ENCODE measurements around the gene DPP10.

Gene DPP10

GRCh38 chr2:115160531-115161080 lies 718.2 kb downstream of the DPP10 start:
- DNase-seq (ENCODE audit: low spot score) = no peak

DNA sequence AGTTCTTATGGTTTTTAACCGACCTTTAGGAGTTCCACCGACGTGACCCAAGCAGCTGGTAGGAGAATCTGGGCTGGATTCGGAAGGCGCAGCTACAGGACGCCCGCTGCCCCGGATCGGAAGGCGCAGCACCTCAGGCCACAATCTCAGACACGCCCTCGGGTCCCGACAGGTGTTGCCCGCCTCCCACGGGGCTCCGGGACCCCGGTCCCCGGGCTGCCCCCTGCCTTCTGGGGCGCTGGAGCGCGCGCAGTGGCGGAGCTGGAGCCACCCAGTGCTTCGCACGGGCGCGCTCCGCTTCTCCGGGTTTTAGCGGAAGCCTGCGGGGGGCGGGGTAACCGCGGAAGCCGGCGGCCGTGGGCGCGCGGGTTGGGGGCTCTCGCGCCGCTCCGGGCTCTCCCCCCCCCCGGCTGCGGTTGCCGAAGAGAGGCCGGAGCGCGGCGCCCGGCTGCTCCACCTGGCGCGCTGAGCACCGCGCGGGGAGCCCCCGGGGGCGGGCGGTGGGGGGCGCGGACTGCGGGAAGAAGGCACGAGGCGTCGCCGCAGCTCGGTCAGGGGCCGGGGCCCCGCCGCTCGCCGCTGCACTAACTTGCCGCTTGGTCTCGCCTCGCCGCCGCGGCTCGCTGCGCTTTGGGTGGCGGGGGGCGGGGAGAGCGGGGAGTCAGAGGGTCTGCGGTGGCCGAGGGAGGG lies 718.8 kb downstream of the DPP10 start:
- DNase-seq (ENCODE audit: low spot score) = peak; percentile 37

GRCh38 chr2:115161771-115162493 lies 719.5 kb downstream of the DPP10 start:
- DNase-seq (ENCODE audit: low spot score) = peak; percentile 30

DNA sequence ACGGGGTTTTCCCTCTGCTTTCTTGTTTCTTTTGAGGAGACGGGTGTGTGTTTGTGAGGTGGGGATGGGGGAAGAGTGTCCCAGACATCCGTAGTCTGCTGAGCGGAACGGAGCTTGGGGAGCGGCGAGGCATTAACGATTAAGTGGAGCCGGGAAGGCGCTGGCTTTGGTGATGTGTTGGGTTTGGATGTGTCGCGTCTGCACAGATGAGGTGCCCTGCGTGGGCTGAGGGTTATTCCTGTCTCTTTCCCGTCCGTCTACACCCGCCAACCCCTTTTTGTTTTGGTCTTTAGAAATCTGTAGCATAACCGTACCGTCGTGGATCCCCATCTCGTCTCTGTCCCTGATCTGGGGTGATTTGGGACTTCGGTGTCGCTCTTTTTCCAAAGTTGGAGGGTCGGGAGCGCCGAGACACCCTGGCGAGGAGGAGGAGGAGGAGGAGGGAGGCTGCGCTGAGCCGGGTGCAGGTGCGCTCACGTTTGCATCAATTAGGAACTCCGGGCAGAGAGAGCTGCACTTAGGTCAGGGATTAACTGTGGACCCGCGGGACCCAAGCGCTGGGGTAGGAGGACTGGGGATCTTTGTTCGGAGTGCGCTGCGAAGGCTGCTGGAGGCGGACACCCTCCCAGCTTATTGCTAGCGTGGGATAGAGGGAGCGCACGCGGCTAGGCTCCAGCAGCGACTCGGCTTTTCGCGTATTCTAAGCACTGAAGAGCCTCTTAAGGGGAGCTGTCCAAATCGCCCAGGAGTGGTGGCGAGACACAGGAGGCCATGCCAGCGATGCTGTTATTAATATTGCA lies 720.3 kb downstream of the DPP10 start:
- DNase-seq (ENCODE audit: low spot score) = peak; percentile 20

DNA sequence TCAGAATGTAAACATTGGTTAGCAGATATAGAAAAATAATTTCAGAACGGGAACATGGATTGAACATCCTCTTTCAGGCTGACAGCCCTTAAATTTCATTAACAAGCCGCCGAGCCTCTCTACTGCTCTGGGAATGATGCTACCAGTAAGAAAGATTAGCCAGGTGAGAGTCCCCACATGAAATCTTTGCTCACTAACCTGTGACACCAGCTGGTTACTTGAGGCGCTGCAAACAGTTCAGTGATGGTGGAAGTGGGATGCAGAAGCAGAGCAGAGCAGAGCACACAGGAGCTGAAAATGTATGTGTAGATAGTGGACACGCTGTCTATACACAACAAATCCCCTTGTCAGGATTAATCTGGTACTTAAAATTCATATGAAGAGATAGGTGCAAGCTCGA lies 721.1 kb downstream of the DPP10 start:
- no peak for DNase-seq (ENCODE audit: low spot score)

- peak; percentile 76 for DNase-seq (ENCODE audit: low spot score)
Measured at GRCh38 chr2:115165529-115166109, 723.2 kb downstream of the DPP10 start.

GRCh38 chr2:115168457-115168856 lies 726.0 kb downstream of the DPP10 start:
- DNase-seq (ENCODE audit: low spot score) = no peak

GRCh38 chr2:115169814-115170213 lies 727.4 kb downstream of the DPP10 start:
- no peak for DNase-seq (ENCODE audit: low spot score)

GRCh38 chr2:115171751-115172150 lies 729.3 kb downstream of the DPP10 start:
- DNase-seq (ENCODE audit: low spot score) = no peak

DNA sequence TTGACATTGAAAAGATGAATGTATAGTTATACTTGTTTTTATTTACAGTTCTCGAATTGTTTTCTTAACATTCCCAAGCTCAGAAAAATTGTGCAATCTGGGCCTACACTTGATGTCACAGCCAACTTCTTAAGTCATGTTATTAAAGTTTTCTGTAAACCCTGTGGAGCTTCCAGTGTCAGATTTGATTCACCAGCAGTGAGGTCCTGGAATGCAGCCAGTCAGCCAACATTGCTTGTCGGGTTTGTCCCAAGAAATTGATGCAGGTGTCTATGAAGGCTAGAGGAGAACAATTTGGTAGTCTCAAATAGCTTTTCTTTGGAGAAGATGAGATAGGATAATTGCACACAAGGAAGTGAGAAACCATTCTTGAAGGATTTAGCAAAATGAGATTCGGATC lies 732.2 kb downstream of the DPP10 start:
- no peak for DNase-seq (ENCODE audit: low spot score)

DNA sequence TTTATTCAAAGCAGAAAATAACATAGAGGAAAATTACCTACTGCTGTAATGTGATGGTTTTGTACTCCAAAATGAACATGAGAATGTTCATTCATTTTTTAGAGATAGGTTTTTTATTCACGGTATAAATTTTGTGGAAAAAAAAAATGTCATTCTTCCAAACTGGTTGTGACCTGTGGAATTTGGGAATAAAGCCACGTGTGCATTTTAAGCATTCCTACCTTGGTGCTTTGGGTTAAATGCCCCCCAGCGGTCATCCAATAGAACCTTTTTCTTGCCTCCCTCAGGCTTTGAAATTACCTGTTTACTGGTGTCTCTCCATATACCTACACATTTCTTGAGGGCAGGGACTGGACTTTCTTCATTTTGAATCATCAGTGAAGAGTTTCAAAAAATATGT lies 740.7 kb downstream of the DPP10 start:
- no peak for DNase-seq (ENCODE audit: low spot score)

GRCh38 chr2:115190459-115190858 lies 748.0 kb downstream of the DPP10 start:
- no peak for DNase-seq (ENCODE audit: low spot score)

- no peak for DNase-seq (ENCODE audit: low spot score)
Measured at GRCh38 chr2:115194623-115195022, 752.2 kb downstream of the DPP10 start.

DNA sequence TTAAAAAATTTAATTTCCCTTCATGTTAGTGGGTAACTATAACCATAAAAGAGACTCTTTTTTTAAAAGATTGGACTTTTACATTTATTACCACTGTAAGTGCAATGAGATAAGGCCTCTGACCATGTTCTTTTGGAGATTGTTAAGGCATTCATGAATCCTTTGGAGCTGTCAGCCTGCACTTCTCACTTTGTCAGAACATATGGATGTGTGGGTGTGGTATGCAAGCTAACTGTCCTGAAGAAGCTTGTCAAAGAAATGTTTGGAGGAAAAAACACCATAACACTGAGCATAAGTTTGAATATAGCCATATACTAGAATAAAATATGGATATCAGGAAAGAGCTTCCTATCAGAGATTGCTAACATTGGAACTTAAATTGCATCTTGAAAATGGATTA lies 754.1 kb downstream of the DPP10 start:
- DNase-seq (ENCODE audit: low spot score) = no peak

GRCh38 chr2:115199966-115200365 lies 757.5 kb downstream of the DPP10 start:
- peak; percentile 35 for DNase-seq (ENCODE audit: low spot score)

DNA sequence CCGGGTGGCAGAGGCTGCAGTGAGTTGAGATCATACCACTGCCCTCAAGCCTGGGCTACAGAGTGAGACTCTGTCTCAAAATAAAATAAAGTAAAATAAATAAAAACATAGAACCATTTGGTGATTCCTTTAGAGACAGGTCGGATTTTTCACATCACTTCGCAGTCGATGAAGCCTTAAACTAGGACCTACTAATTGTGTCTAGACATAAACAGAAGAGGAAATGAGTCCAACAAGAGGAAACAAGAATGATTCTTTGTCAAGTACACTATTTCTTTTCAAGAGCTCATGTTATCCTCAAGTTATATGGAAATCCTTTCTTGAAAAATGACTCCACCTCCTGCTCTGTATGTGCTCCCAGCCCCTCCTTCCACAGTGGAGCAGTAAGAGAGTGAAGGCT lies 758.9 kb downstream of the DPP10 start:
- DNase-seq (ENCODE audit: low spot score) = no peak

DNA sequence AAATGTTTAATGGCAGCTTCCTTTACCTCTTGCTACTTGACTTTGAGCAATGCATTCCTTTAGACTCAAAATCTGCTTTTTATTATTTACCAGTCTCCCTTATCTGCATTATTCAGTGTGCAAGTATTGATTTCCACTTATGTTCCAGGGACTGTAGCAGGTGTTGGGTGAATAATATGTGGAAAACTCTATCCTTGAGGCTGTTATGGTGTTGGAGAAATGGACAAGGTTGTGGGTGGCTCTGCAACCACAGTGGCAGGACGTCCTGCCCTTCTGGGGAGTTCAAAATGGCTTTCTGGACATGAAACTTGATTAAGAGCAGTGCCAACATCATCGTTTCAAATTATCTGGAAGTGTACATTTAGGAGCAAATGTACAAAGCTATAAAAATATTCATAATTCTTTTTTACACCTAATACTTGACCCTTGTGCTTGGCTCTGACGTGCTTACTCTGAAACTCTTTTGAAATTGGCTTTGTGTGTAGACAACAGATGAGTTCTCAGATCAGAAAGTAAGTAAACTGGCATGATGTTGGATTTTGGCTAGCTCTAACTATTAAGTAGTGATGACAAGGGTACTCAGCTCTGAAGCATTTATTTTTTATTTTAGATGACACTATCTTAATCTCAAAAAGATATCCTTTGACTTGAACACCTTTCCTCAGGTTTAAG lies 766.2 kb downstream of the DPP10 start:
- no peak for DNase-seq (ENCODE audit: low spot score)

GRCh38 chr2:115214050-115214449 lies 771.6 kb downstream of the DPP10 start:
- DNase-seq (ENCODE audit: low spot score) = no peak

- DNase-seq (ENCODE audit: low spot score) = no peak
Measured at GRCh38 chr2:115219296-115219695, 776.9 kb downstream of the DPP10 start.

DNA sequence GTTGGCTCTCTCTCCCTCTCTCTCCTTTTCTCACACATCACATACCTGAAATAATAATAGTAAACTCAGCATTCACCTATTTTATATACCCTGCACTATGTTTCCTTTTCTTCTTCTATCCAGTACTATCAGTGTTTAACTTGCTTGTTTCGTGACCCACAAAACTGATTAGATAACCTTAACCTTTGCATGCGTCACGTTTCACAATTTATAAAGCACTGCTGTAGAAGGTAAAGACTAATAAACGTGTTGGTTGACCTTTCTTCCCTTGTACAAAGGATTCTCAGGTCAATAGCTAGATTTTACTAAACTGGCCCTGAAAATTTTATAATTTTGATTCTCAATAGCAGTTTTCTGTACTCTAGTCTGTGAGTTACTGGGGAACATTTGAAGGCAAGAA lies 791.7 kb downstream of the DPP10 start:
- no peak for DNase-seq (ENCODE audit: low spot score)

GRCh38 chr2:115234737-115235136 lies 792.3 kb downstream of the DPP10 start:
- no peak for DNase-seq (ENCODE audit: low spot score)

- DNase-seq (ENCODE audit: low spot score) = no peak
Measured at GRCh38 chr2:115248066-115248465, 805.6 kb downstream of the DPP10 start.
